C4-2B (cell line): ENCODE data around the gene PRG3.

Experiments
- ZFX ChIP-seq: fragments of 450-650 bp; IDR thresholded peaks from 2 replicates; pipeline ENCODE4 v1.6.1; 2017
- TF ChIP-seq, protein P1 (sequence below): fragments of 450-650 bp; conservative IDR thresholded peaks from 2 replicates; pipeline ENCODE4 v1.5.1; 2017; ENCODE audit warnings: mild to moderate bottlenecking

DNA sequence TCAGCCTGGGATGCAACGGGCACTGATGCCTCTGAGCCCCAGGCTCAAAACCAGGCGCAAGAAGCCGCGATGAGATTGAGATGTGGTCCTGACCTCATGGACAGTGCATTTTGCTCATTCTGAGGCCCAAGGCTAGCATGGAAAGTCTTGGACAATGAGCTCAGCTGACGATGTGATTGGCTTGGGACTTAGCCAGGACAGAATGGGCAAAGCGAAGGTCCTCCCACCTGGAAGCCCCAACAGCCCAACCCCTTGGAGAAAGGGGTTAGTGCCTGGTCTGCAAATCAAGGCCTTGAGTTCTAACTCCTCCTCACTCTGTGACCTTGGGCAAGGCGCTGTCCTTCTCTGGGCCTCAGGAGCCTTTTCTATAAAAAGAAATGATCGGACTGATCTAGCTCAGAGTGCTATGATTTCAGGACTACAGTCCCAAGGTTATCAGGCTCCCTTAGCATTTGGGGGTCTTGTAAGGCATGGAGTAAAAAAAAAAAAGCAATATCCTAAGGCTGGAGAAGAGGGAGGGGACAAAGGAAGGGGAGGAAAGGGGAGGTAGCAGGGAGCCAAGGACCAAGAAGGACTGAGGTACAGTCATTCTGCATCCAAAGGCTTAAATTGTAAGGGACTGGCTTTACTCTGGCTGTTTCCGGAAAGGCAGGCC lies 43.3 kb upstream of the PRG3 start:
- TF ChIP-seq, protein P1, sequence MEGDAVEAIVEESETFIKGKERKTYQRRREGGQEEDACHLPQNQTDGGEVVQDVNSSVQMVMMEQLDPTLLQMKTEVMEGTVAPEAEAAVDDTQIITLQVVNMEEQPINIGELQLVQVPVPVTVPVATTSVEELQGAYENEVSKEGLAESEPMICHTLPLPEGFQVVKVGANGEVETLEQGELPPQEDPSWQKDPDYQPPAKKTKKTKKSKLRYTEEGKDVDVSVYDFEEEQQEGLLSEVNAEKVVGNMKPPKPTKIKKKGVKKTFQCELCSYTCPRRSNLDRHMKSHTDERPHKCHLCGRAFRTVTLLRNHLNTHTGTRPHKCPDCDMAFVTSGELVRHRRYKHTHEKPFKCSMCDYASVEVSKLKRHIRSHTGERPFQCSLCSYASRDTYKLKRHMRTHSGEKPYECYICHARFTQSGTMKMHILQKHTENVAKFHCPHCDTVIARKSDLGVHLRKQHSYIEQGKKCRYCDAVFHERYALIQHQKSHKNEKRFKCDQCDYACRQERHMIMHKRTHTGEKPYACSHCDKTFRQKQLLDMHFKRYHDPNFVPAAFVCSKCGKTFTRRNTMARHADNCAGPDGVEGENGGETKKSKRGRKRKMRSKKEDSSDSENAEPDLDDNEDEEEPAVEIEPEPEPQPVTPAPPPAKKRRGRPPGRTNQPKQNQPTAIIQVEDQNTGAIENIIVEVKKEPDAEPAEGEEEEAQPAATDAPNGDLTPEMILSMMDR = no peak
- TF ChIP-seq ZFX = no peak
